ENCODE measurements around the gene COL4A2. TPM values are rescaled to one million over a fixed set of nuclear protein-coding genes. Genes with fewer than 3 reads are reported as not detected.
"Not testable (repeated sequence)": the region's sequence is repeated elsewhere in the genome, so short reads cannot be mapped to it uniquely, and the experiment has no call there.

The COL4A2 gene
- total RNA-seq, 1 donor from 2014 or later, result 1,414 TPM

DNA sequence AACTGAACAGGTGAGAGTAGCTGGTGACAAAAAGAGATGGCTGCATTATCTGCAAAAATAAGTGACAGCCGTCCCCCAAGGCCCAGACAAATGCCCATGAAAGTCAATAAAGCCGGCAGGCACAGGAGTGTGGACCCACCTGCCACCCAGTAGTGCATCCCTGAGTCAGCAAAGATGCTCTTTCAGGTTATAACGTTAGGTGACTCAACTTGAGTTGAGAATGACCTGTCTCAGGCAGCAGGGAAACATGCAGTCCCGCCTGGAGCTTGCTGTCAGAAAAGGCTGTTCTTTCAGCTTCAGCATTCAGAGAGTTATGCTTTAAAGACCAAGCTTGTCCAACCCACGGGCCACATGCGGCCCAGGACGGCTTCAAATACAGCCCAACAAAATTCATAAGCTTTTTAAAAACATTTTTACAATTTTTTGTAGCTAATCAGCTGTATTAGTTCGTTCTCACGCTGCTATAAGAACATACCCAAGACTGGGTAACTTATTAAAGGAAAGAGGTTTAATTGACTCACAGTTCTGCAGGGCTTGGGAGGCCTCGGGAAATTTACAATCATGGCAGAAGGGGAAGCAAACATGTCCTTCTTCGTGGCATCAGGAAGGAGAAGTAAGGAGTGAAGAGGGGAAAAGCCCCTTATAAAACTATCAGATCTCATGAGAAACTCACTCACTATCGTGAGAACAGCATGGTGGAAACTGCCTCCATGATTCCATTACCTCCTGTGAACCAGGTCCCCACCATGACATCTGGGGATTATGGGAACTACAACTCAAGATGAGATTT lies 144.1 kb downstream of the COL4A2 start:
- no peak overlapping the region for H3K27ac Mint-ChIP-seq (ENCODE audit: unreplicated experiment)
- FAIRE-seq, result no peak

GRCh38 chr13:110453091-110453490 lies 146.0 kb downstream of the COL4A2 start:
- not testable (repeated sequence) for DNase-seq (ENCODE audit: low read depth); FAIRE-seq
- peaks cover 38% of the 10 kb centered on the region for H3K36me3 ChIP-seq (ENCODE audit: insufficient read depth, low read length)

More for the DNA sequence above, 144.1 kb downstream of the COL4A2 start:
- H3K4me3 ChIP-seq (ENCODE audit: insufficient read depth, low read depth, low read length), result no peak overlapping the region
- no peak overlapping the region for H2AFZ ChIP-seq (ENCODE audit: low read depth, low read length)
- H3K27me3 ChIP-seq (ENCODE audit: insufficient read depth, low read length), result no peaks in the 10 kb centered on the region
- no peaks in the 10 kb centered on the region for H3K9me3 ChIP-seq (ENCODE audit: insufficient read depth, low read depth, low read length)
- TF ChIP-seq EZH2 (IDR thresholded peaks at IDR 0.05; ENCODE audit: insufficient read depth, low read length) (no peak), CTCF (IDR thresholded peaks at IDR 0.05; ENCODE audit: insufficient read depth, low read depth, low read length) (no peak)
- no peak overlapping the region for H3K9ac ChIP-seq (ENCODE audit: low read length)
- peaks cover 42% of the 10 kb centered on the region for H3K36me3 ChIP-seq (ENCODE audit: insufficient read depth, low read length)
- H3K4me1 ChIP-seq (ENCODE audit: insufficient read depth, low read length), result peaks cover 24% of the 10 kb centered on the region
- H3K79me2 ChIP-seq (ENCODE audit: insufficient read depth, low read length), result no peaks in the 10 kb centered on the region
- no peak for DNase-seq (ENCODE audit: low read depth)
- H4K20me1 ChIP-seq (ENCODE audit: insufficient read depth, low read length), result peaks cover 23% of the 10 kb centered on the region
- Mint-ChIP-seq H3K4me1 (ENCODE audit: low read depth, unreplicated experiment) (peaks cover 59% of the 10 kb centered on the region), H3K9me3 (ENCODE audit: unreplicated experiment) (no peaks in the 10 kb centered on the region), H3K27me3 (ENCODE audit: low read depth, unreplicated experiment) (no peaks in the 10 kb centered on the region), H3K36me3 (ENCODE audit: low read depth, unreplicated experiment) (peaks cover 35% of the 10 kb centered on the region), H3K4me3 (ENCODE audit: unreplicated experiment) (no peak overlapping the region)
- H3K27ac ChIP-seq (ENCODE audit: low read depth, low read length), result no peak overlapping the region
- H3K4me2 ChIP-seq (ENCODE audit: low read length), result no peak overlapping the region

GRCh38 chr13:110453797-110454196 lies 146.7 kb downstream of the COL4A2 start:
- no peak overlapping the region for H3K4me3 ChIP-seq (ENCODE audit: insufficient read depth, low read depth, low read length)
- H3K4me2 ChIP-seq (ENCODE audit: low read length), result no peak overlapping the region
- Mint-ChIP-seq H3K4me3 (ENCODE audit: unreplicated experiment) (no peak overlapping the region), H3K36me3 (ENCODE audit: low read depth, unreplicated experiment) (peaks cover 25% of the 10 kb centered on the region), H3K9me3 (ENCODE audit: unreplicated experiment) (no peaks in the 10 kb centered on the region), H3K4me1 (ENCODE audit: low read depth, unreplicated experiment) (peaks cover 35% of the 10 kb centered on the region), H3K27ac (ENCODE audit: unreplicated experiment) (no peak overlapping the region), H3K27me3 (ENCODE audit: low read depth, unreplicated experiment) (no peaks in the 10 kb centered on the region)
- DNase-seq (ENCODE audit: low read depth), result no peak
- FAIRE-seq, result no peak
- no peaks in the 10 kb centered on the region for H3K9me3 ChIP-seq (ENCODE audit: insufficient read depth, low read depth, low read length)
- H3K27ac ChIP-seq (ENCODE audit: low read depth, low read length), result no peak overlapping the region
- no peak overlapping the region for H3K9ac ChIP-seq (ENCODE audit: low read length)
- peaks cover 45% of the 10 kb centered on the region for H3K36me3 ChIP-seq (ENCODE audit: insufficient read depth, low read length)
- TF ChIP-seq EZH2 (IDR thresholded peaks at IDR 0.05; ENCODE audit: insufficient read depth, low read length) (no peak), CTCF (IDR thresholded peaks at IDR 0.05; ENCODE audit: insufficient read depth, low read depth, low read length) (no peak)
- H3K4me1 ChIP-seq (ENCODE audit: insufficient read depth, low read length), result peaks cover 4% of the 10 kb centered on the region
- H3K27me3 ChIP-seq (ENCODE audit: insufficient read depth, low read length), result no peaks in the 10 kb centered on the region
- no peaks in the 10 kb centered on the region for H3K79me2 ChIP-seq (ENCODE audit: insufficient read depth, low read length)
- no peak overlapping the region for H2AFZ ChIP-seq (ENCODE audit: low read depth, low read length)
- H4K20me1 ChIP-seq (ENCODE audit: insufficient read depth, low read length), result peaks cover 37% of the 10 kb centered on the region

More at GRCh38 chr13:110453091-110453490, 146.0 kb downstream of the COL4A2 start:
- Mint-ChIP-seq H3K4me1 (ENCODE audit: low read depth, unreplicated experiment) (peaks cover 42% of the 10 kb centered on the region), H3K36me3 (ENCODE audit: low read depth, unreplicated experiment) (peaks cover 24% of the 10 kb centered on the region)
- H3K27me3 Mint-ChIP-seq (ENCODE audit: low read depth, unreplicated experiment); H3K4me3 Mint-ChIP-seq (ENCODE audit: unreplicated experiment); H3K27me3 ChIP-seq (ENCODE audit: insufficient read depth, low read length); H3K9me3 Mint-ChIP-seq (ENCODE audit: unreplicated experiment); H3K27ac Mint-ChIP-seq (ENCODE audit: unreplicated experiment); H3K9ac ChIP-seq (ENCODE audit: low read length); H3K27ac ChIP-seq (ENCODE audit: low read depth, low read length); H3K9me3 ChIP-seq (ENCODE audit: insufficient read depth, low read depth, low read length); H3K79me2 ChIP-seq (ENCODE audit: insufficient read depth, low read length); H2AFZ ChIP-seq (ENCODE audit: low read depth, low read length); H3K4me2 ChIP-seq (ENCODE audit: low read length); H3K4me3 ChIP-seq (ENCODE audit: insufficient read depth, low read depth, low read length): not testable (repeated sequence)
- peaks cover 33% of the 10 kb centered on the region for H4K20me1 ChIP-seq (ENCODE audit: insufficient read depth, low read length)
- peaks cover 11% of the 10 kb centered on the region for H3K4me1 ChIP-seq (ENCODE audit: insufficient read depth, low read length)

All from astrocyte (in vitro differentiated cells and primary cell).